Muscle of leg (tissue), 11 donors: ENCODE data around the gene ZNF772. TPM values are rescaled to one million over a fixed set of nuclear protein-coding genes. Genes with fewer than 3 reads are reported as not detected.
"Not testable (repeated sequence)": the region's sequence is repeated elsewhere in the genome, so short reads cannot be mapped to it uniquely, and the experiment has no call there.

Experiments used
- DNase-seq: peaks from one replicate; pipeline ENCODE4 v3.0.0; 2013
- H3K27ac ChIP-seq: one replicate; pipeline ENCODE4 v1.5.1; 2013; ENCODE audit warnings: mild to moderate bottlenecking, low read length, control low read depth
- H3K27me3 ChIP-seq: one replicate; pipeline ENCODE4 v1.6.1; 2013; ENCODE audit warnings: low read length; ENCODE audit not compliant: control insufficient read depth, insufficient read depth
- H3K36me3 ChIP-seq: one replicate; pipeline ENCODE4 v1.6.1; 2013; ENCODE audit warnings: low read length; ENCODE audit not compliant: control insufficient read depth, insufficient read depth
- H3K4me1 ChIP-seq: one replicate; pipeline ENCODE4 v1.6.1; 2013; ENCODE audit warnings: low read length; ENCODE audit not compliant: control insufficient read depth, insufficient read depth
- H3K4me3 ChIP-seq: one replicate; pipeline ENCODE4 v1.5.1; 2013; ENCODE audit warnings: low read length, control low read depth
- H3K9me3 ChIP-seq: replicated peaks from 2 replicates; pipeline ENCODE4 v1.6.1; 2013; ENCODE audit warnings: low read depth, low read length; ENCODE audit not compliant: control insufficient read depth
- WGBS: methylation state at CpG from one replicate; pipeline ENCODE4 v1.1.5; 2013; ENCODE audit warnings: missing lambda C conversion rate; ENCODE audit not compliant: insufficient coverage; 5-methylcytosine and 5-hydroxymethylcytosine counted together
- polyA plus RNA-seq, 8 donors: library from polyadenylated mRNA; unstranded; fragments of 120-200 nt; gene quantifications; one replicate each; pipeline versions ENCODE4 v1.2.1 to v1.2.3, GENCODE V29; 2013; ENCODE audit warnings: inconsistent platforms in 1 of 8, low replicate concordance in 1 of 8; ENCODE audit not compliant: insufficient read length in 8 of 8, insufficient read depth in 1 of 8
- total RNA-seq: library from RNA; stranded (reverse); fragments of 120-200 nt; gene quantifications from one replicate; pipeline ENCODE4 v1.2.4, GENCODE V29; 2013

Gene ZNF772
- total and polyA plus RNA-seq, 9 donors, result 5.7 to 21.7 (median 9.0) TPM

DNA sequence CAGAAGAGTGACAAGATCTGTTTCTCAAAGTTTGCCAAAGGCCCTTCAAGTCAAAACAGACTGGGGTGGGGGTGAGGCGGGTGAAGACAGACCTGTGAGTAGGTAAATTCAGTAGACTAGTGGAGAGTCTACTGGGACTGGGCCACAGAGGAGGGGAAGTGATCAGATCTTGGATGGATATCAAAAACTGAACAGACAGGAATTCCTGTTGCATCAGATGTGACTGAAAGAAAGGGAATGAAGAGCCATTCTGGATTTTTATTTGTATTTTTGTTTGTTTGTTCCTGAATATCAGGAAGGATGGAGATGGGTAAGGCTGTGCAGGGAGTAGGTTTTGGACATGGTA, 10.9 kb upstream of the ZNF772 start:
- no CpG with 5 or more reads among the region's 1 CpG for WGBS
- H3K36me3 ChIP-seq, result peaks cover 30% of the 10 kb centered on the region
- not testable (repeated sequence) for H3K27me3 ChIP-seq, H3K9me3 ChIP-seq, DNase-seq, H3K4me1 ChIP-seq, H3K27ac ChIP-seq
- H3K4me3 ChIP-seq, result peak overlapping the region; percentile 8

DNA sequence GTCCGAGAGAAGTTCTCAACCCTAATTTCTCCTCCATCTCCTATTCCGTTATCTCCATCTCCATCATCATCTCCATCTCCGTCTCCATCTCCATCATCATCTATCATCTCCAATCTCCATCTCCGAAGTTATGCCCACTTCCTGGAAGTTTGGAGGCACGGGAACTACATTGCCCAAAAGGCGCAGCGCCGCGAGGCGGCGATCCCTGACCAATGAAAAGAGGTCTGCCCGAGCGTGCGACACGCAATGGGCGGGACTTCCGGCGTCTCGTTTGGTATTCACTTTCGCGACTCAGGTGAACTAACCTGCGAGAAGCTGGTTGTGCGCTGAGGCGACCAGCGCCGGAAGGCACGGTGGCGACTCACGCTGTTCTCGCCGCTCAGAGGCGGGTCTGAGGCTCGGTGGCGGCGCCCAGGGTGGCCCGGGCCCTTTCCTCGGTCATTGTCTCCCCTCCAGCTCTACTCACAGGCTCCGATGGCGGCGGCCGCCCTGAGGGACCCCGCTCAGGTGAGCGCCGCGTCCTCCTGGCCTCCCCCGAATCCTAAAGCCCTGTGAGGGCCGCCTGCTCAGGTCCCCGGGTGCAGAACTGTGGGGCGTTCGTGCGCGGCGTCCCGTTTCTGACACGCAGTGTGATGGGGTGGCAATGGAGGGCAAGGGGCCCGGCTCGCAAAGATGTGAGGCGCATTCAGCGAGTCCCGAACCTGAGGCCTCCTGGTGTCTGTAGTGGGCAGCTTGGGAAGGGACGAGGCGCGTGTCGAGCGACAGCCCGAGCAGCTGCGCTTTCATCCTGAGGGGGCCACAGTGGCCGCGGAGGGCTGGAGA, 10.3 kb upstream of the ZNF772 start, which contains the start of gene ZNF419:
ZNF419 (plus strand) TSS at position 274 of the 822 bp plus-strand sequence; CDS start at position 475, 201 bp downstream.
- not testable (repeated sequence) for H3K4me1 ChIP-seq, H3K9me3 ChIP-seq, H3K27me3 ChIP-seq
- WGBS, result under 1% methylated on average over 46 of the region's 69 CpGs
- peak; percentile 95 for DNase-seq
- Histone ChIP-seq H3K4me3 (peak within 1 kb of the TSS; percentile 90), H3K27ac (peak within 1 kb of the TSS; percentile 67), H3K36me3 (peaks cover 24% of the 10 kb centered on the region)

GRCh38 chr19:57473646-57474045, 3.7 kb downstream of the ZNF772 start:
- H3K4me1 ChIP-seq, result peaks cover 8% of the 10 kb centered on the region
- H3K4me3 ChIP-seq, result no peak overlapping the region
- H3K27me3 ChIP-seq, result no peaks in the 10 kb centered on the region
- H3K36me3 ChIP-seq, result peaks cover 45% of the 10 kb centered on the region
- no peak overlapping the region for H3K27ac ChIP-seq
- H3K9me3 ChIP-seq, result peaks cover 75% of the 10 kb centered on the region
- WGBS, result 100% methylated on average over 3 of the region's 4 CpGs
- DNase-seq, result no peak

DNA sequence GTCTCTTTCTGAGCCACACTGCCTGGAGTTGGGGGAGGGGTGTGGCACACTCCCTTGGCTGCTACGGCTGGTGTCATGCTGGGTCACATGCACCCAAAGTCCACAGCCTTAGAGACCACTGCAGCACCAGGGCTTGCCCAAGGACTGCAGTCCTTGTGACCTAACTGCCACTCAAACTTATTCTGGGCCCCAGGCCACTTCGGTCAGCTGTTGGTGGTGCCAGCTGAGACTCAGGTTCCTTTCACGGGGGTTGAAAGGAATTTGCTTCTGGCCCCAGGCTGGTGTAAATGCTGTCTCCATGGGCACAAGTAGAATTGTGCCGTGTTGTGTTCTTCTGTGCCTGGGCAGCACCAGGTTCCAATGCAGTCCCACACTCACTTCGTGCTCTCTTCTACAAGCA, 10.9 kb downstream of the ZNF772 start:
- Histone ChIP-seq H3K9me3 (peaks cover 62% of the 10 kb centered on the region), H3K36me3 (peaks cover 7% of the 10 kb centered on the region), H3K4me1 (no peaks in the 10 kb centered on the region), H3K27ac (no peak overlapping the region), H3K27me3 (no peaks in the 10 kb centered on the region), H3K4me3 (no peak overlapping the region)
- 100% methylated on average over 3 of the region's 5 CpGs for WGBS
- DNase-seq, result no peak

DNA sequence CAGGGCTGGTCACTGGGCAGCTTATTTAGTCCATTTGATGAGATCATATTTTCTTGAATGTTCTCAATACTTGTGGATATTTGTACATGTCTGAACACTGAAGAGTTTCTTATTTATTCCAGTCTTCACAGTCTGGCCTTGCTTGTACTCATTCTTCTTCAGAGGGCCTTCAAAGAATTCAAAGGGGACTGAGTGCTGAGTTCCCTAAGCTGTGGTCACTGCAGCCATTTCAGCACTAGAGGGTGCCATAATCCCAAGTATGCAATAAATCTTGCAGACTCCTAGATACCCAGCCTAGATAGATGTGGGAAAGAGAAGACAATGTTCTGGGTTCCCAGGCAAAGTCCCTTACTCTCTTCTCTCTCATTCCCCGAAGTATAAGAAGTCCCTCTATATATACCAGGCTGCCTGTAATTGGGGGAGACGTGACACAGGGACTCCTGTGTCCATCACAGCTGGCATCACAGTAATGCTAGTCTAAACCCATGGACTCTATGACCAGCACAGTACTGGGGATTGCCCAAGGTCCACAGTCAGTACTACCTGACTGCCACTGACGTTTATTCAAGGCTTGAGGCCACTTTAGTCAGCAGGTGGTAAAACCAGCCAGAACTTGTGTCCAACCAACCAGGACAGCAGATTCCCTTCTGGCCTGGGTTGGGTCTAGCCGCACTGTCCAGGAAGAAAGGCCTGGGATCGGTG, 11.5 kb downstream of the ZNF772 start:
- no peak overlapping the region for H3K27ac ChIP-seq
- peaks cover 7% of the 10 kb centered on the region for H3K36me3 ChIP-seq
- peaks cover 60% of the 10 kb centered on the region for H3K9me3 ChIP-seq
- H3K27me3 ChIP-seq, result no peaks in the 10 kb centered on the region
- DNase-seq, result no peak
- no peak overlapping the region for H3K4me3 ChIP-seq
- no peaks in the 10 kb centered on the region for H3K4me1 ChIP-seq
- 80% methylated on average over 1 of the region's 5 CpGs for WGBS

- H3K9me3 ChIP-seq, result peaks cover 44% of the 10 kb centered on the region
These were observed 25.1 kb downstream of the ZNF772 start for GRCh38 chr19:57452307-57452706.

GRCh38 chr19:57443121-57443696, 34.2 kb downstream of the ZNF772 start:
- no peak for DNase-seq
- WGBS, result 100% methylated on average over 1 of the region's 5 CpGs
- Histone ChIP-seq H3K36me3 (peaks cover 35% of the 10 kb centered on the region), H3K27me3 (no peaks in the 10 kb centered on the region), H3K4me1 (no peaks in the 10 kb centered on the region), H3K27ac (no peak overlapping the region), H3K4me3 (no peak overlapping the region), H3K9me3 (peaks cover 24% of the 10 kb centered on the region)

More at GRCh38 chr19:57452307-57452706, 25.1 kb downstream of the ZNF772 start:
- Histone ChIP-seq H3K4me1 (no peaks in the 10 kb centered on the region), H3K36me3 (no peaks in the 10 kb centered on the region), H3K4me3 (no peak overlapping the region), H3K27ac (no peak overlapping the region), H3K27me3 (no peaks in the 10 kb centered on the region)
- no peak for DNase-seq
- WGBS, result no CpG with 5 or more reads among the region's 3 CpGs

GRCh38 chr19:57441979-57442752, 35.2 kb downstream of the ZNF772 start:
- H3K9me3 ChIP-seq, result peaks cover 24% of the 10 kb centered on the region
- no peaks in the 10 kb centered on the region for H3K27me3 ChIP-seq
- no peaks in the 10 kb centered on the region for H3K4me1 ChIP-seq
- no peak overlapping the region for H3K4me3 ChIP-seq
- no peak for DNase-seq
- WGBS, result 95% methylated on average over 4 of the region's 7 CpGs
- H3K36me3 ChIP-seq, result peaks cover 40% of the 10 kb centered on the region
- H3K27ac ChIP-seq, result no peak overlapping the region

GRCh38 chr19:57438925-57439324, 38.4 kb downstream of the ZNF772 start:
- H3K4me1 ChIP-seq, result peaks cover 10% of the 10 kb centered on the region
- WGBS, result 94% methylated on average over 9 of the region's 9 CpGs
- H3K27me3 ChIP-seq, result no peaks in the 10 kb centered on the region

More at GRCh38 chr19:57438925-57439324, 38.4 kb downstream of the ZNF772 start:
- H3K36me3 ChIP-seq, result peaks cover 26% of the 10 kb centered on the region
- no peak for DNase-seq
- no peak overlapping the region for H3K27ac ChIP-seq
- H3K9me3 ChIP-seq, result peaks cover 7% of the 10 kb centered on the region
- no peak overlapping the region for H3K4me3 ChIP-seq
